SK-N-MC (cell line): ENCODE data around the gene FRK.
A peak's percentile ranks its signal among the peaks of the same experiment; 100 is the strongest.
"Not testable (repeated sequence)": the region's sequence is repeated elsewhere in the genome, so short reads cannot be mapped to it uniquely, and the experiment has no call there.

ENCODE experiments used
- DNase-seq: peaks from one replicate; pipeline ENCODE4 v3.0.0-alpha.2; 2011; ENCODE audit warnings: low read depth, low spot score
- H3K27ac ChIP-seq: fragments of 200-600 bp; sonication (generic); 2 replicates; pipeline ENCODE4 v1.5.1; 2016; ENCODE audit warnings: mixed run types
- H3K36me3 ChIP-seq: fragments of 200-600 bp; sonication (generic); 2 replicates; pipeline ENCODE4 v1.6.1; 2017; ENCODE audit warnings: antibody characterized with exemption, low read length, mixed read lengths; ENCODE audit not compliant: insufficient read depth
- H3K4me3 ChIP-seq: fragments of 200-600 bp; sonication (generic); 2 replicates; pipeline ENCODE4 v1.5.1; 2016
- H3K9ac ChIP-seq: fragments of 200-600 bp; sonication (generic); 2 replicates; pipeline ENCODE4 v1.8.0; 2017; ENCODE audit warnings: mixed run types, mixed read lengths; ENCODE audit not compliant: insufficient read length
- H3K9me3 ChIP-seq: fragments of 200-600 bp; sonication (generic); 2 replicates; pipeline ENCODE4 v1.6.1; 2017; ENCODE audit warnings: low read depth, mild to moderate bottlenecking, antibody characterized with exemption, low read length, moderate library complexity, mixed read lengths
- EZH2 ChIP-seq: fragments of 200-600 bp; sonication (generic); IDR thresholded peaks from one replicate; pipeline ENCODE4 v1.6.1; 2017; ENCODE audit warnings: antibody characterized with exemption
- FOXP2 ChIP-seq: optimal IDR thresholded peaks from 2 replicates; pipeline ENCODE3; 2011; ENCODE audit warnings: mild to moderate bottlenecking, moderate library complexity; ENCODE audit not compliant: insufficient read depth; ENCODE audit errors: extremely low read length, control extremely low read depth
- POLR2AphosphoS5 ChIP-seq: IDR thresholded peaks from 2 replicates; pipeline ENCODE4 v1.6.1; 2012; ENCODE audit warnings: mild to moderate bottlenecking, low read depth, low read length, borderline replicate concordance

The FRK gene

DNA sequence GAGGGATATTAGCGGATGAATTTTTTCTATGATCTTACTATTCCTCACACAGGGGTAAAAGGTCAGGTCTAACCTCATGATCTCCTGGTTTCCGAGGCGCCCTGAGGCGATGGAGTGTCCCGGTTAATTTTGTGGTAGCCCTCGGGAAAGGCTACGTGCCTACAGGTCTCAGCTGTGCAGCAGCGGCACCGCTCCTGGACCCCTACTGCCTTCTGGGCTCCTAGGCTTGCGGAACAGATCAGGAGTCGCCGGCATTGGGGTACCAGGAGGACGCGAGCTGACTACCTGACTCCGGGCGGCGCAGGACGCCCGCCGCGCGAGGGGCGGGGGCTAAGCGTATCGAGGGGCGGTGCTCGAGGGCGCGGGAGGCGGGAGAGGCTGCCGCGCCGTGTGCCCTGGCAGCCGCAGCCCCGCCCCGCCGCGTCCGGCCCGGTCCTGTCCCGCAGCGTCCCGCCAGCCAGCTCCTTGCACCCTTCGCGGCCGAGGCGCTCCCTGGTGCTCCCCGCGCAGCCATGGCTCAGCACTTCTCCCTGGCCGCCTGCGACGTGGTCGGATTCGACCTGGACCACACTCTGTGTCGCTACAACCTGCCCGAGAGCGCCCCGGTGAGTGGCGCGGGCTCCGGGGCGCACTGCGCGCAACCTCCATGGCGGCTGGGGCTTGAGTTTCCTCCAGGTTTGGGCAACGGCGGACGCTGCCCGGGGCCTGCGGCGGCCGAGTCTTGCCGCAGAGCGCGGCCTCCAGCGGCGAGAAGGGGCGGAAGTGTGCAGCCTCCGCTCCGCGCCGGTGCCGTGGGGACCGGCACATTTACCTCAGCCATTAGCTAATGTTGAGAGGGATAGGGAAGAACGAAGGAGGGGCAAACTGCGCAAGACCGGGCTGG, 40.0 kb upstream of the FRK start, which contains the start of gene NT5DC1:
TSS of gene NT5DC1 (plus strand) at position 435 of the 883 bp plus-strand sequence. CDS start at position 513, 78 bp downstream.
- Histone ChIP-seq H3K27ac (no peak within 1 kb of the TSS; the same call in 1 of the 2 replicates), H3K9me3 (no peaks in the 10 kb centered on the region), H3K4me3 (peak within 1 kb of the TSS; percentile 91), H3K9ac (peak within 1 kb of the TSS; percentile 70), H3K36me3 (no peaks in the 10 kb centered on the region)
- TF ChIP-seq FOXP2: no peak
- peak; percentile 87 for TF ChIP-seq POLR2AphosphoS5
- TF ChIP-seq EZH2: no peak
- DNase-seq: no peak

DNA sequence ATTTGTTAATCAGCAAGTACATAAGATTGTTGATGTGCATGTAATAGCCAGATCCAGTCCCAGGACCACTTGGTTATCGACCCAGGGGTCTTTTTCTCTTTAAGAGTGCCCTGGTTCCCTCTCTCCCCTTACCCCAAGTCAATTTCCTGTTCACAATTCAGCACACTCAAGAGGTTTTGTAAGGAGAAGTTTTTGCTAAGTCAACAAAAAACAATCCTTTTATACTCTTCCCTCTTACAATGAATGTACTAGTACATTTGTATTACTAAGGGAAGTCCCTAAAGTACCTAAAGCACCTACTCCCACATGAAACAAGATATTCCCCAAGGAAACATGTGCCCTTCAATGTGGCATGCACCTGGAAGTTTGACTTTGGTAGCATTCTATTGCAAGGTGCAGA, 38.3 kb upstream of the FRK start:
- Histone ChIP-seq H3K4me3 (peak overlapping the region; percentile 91), H3K9ac (no peak overlapping the region)
- TF ChIP-seq EZH2 (no peak), POLR2AphosphoS5 (no peak; the same call in 1 of the 2 replicates), FOXP2 (no peak)

DNA sequence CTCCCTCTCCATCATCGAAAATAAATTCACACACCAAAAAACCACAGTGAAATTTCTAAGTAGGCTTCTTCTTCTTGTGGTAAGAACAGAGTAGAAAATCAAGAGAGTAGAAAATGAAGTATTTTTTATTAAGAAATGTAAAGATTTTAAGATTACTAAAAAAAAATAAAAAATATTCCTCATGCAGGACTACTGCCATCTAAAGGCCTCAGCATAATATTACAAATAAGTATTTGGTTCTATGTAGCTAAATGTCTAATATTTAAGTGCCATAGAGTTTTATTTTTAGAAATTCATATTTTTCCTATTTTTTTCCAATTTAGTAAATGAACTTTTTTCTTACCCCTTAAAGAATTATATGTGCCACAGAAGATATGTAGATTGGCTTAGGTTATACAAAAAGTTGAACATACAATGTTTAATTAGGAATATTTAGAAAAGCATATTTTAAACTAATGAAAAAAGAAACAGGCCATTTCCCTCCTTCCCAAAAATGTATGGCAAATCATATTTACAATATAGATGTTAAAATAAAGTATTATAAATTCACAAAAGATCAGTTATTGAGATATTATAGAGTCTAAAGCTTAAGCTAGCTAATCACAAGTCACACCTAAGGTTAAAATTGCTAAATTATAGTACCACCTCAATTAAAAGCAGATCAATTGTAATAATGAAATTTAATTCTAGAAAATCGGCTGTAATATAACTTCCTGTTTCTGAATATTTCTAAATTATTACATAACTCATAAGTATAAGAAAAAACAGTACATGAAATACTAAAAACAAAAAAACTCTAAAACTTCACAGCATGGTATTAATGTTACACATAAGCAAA, 36.5 kb upstream of the FRK start:
- H3K9ac ChIP-seq: no peak overlapping the region
- TF ChIP-seq EZH2 (no peak), POLR2AphosphoS5 (no peak), FOXP2 (no peak)
- no peak overlapping the region for H3K4me3 ChIP-seq
- DNase-seq: no peak
- no peaks in the 10 kb centered on the region for H3K36me3 ChIP-seq
- H3K27ac ChIP-seq: no peak overlapping the region
- H3K9me3 ChIP-seq: no peaks in the 10 kb centered on the region

More for the DNA sequence above, 38.3 kb upstream of the FRK start:
- Histone ChIP-seq H3K36me3 (no peaks in the 10 kb centered on the region), H3K9me3 (no peaks in the 10 kb centered on the region), H3K27ac (peak overlapping the region; percentile 47; the same call in 1 of the 2 replicates)
- no peak for DNase-seq

- H3K9me3 ChIP-seq, H3K36me3 ChIP-seq, H3K4me3 ChIP-seq, H3K9ac ChIP-seq, DNase-seq, H3K27ac ChIP-seq: not testable (repeated sequence)
Observed at GRCh38 chr6:116096048-116096759, 35.5 kb upstream of the FRK start.

GRCh38 chr6:116094041-116094440, 33.4 kb upstream of the FRK start:
- no peak overlapping the region for H3K9ac ChIP-seq
- no peaks in the 10 kb centered on the region for H3K36me3 ChIP-seq
- H3K27ac ChIP-seq: no peak overlapping the region
- no peak overlapping the region for H3K4me3 ChIP-seq
- DNase-seq: no peak
- no peaks in the 10 kb centered on the region for H3K9me3 ChIP-seq
- TF ChIP-seq EZH2: no peak
- TF ChIP-seq FOXP2: no peak
- TF ChIP-seq POLR2AphosphoS5: no peak

DNA sequence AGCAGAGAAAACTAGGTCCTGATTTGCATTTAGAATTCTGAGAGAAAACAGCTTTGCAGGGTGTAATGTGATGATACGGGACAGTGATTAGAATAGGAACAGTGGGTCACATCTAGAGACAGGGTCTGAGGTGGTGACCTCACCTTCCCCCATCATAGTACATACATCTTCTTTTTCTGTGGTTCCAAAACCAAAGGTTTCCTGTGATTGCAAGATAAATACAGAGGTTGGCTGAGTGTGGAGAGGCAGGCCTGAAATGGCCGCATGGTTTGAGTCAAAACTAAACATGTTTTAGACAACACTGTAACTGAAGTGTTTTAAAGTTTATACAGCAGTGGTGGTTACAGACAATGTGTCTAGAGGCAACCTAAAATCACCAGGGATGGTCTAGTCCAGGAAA, 29.6 kb upstream of the FRK start:
- Histone ChIP-seq H3K9ac (no peak overlapping the region), H3K36me3 (no peaks in the 10 kb centered on the region)

GRCh38 chr6:116088946-116089345, 28.3 kb upstream of the FRK start:
- Histone ChIP-seq H3K9me3 (no peaks in the 10 kb centered on the region), H3K9ac (no peak overlapping the region), H3K36me3 (no peaks in the 10 kb centered on the region), H3K27ac (no peak overlapping the region), H3K4me3 (no peak overlapping the region)
- DNase-seq: no peak
- no peak for TF ChIP-seq EZH2
- TF ChIP-seq FOXP2: no peak
- TF ChIP-seq POLR2AphosphoS5: no peak

More for the DNA sequence above, 29.6 kb upstream of the FRK start:
- Histone ChIP-seq H3K9me3 (no peaks in the 10 kb centered on the region), H3K4me3 (no peak overlapping the region), H3K27ac (no peak overlapping the region)
- DNase-seq: no peak
- TF ChIP-seq POLR2AphosphoS5 (no peak), EZH2 (no peak), FOXP2 (no peak)

DNA sequence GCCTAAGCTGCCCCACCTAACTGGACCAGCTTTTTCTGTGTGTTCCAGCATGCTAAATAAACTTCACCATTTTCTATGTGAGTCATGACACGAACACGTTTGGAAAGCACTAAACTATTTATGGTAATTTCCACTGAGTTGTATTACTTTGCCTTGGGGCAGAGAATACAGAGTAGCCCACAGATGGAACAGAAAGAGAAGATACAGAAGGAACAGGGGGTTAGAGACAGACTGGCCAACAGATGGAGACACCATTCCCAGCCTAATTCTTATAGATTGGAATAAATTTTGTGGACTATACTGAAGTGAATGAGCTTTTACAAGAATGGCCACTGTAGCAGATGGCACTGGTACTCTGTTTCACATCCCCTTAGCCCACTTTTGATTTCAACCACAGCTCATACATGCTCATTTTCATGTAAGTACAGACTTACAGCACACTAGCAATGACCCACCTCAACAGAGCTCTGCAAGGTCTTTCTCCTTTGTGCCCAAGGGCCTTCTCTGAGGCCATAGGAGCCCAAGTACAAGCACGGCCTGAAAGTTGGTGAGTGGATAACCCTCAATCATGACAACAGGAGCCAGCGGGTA, 26.8 kb upstream of the FRK start:
- no peak overlapping the region for H3K4me3 ChIP-seq
- DNase-seq: no peak
- TF ChIP-seq POLR2AphosphoS5: no peak
- no peak for TF ChIP-seq FOXP2

More for the DNA sequence above, 26.8 kb upstream of the FRK start:
- Histone ChIP-seq H3K27ac (no peak overlapping the region), H3K36me3 (no peaks in the 10 kb centered on the region), H3K9me3 (no peaks in the 10 kb centered on the region), H3K9ac (no peak overlapping the region)
